ENCODE results near the gene SLC12A7.

SLC12A7 gene

DNA sequence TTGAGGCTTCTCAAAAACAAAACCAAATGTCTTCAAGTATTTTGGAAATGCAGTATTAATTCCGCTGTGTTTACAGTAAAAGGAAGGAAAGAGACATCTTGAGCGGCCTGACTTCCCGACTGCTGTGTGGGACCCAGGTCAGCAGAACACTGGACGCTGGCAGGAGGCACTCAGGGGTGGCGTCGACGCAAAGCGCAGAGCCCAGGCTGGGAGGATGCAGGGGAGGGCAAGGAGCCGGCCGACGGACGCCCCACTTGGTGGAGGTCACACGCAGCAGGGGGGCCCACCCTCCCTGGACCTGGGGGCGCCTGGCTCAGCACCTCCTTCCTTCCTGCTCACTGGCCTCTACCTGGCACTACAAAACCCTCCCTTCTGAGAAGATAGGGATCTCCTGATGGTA lies 19.7 kb downstream of the SLC12A7 start:
- no peaks in the 10 kb centered on the region for H3K9me3 ChIP-seq
- H3K36me3 ChIP-seq: no peaks in the 10 kb centered on the region; the same call in 1 of the 2 replicates
- no peak overlapping the region for H3K4me3 ChIP-seq (ENCODE audit: low read depth, low read length)
- TF ChIP-seq, protein P1, sequence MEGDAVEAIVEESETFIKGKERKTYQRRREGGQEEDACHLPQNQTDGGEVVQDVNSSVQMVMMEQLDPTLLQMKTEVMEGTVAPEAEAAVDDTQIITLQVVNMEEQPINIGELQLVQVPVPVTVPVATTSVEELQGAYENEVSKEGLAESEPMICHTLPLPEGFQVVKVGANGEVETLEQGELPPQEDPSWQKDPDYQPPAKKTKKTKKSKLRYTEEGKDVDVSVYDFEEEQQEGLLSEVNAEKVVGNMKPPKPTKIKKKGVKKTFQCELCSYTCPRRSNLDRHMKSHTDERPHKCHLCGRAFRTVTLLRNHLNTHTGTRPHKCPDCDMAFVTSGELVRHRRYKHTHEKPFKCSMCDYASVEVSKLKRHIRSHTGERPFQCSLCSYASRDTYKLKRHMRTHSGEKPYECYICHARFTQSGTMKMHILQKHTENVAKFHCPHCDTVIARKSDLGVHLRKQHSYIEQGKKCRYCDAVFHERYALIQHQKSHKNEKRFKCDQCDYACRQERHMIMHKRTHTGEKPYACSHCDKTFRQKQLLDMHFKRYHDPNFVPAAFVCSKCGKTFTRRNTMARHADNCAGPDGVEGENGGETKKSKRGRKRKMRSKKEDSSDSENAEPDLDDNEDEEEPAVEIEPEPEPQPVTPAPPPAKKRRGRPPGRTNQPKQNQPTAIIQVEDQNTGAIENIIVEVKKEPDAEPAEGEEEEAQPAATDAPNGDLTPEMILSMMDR (IDR thresholded peaks at IDR 0.05; ENCODE audit: low read depth, low read length): no peak
- H3K27me3 ChIP-seq: no peaks in the 10 kb centered on the region
- H3K4me1 ChIP-seq: no peaks in the 10 kb centered on the region
- DNase-seq: no peak

DNA sequence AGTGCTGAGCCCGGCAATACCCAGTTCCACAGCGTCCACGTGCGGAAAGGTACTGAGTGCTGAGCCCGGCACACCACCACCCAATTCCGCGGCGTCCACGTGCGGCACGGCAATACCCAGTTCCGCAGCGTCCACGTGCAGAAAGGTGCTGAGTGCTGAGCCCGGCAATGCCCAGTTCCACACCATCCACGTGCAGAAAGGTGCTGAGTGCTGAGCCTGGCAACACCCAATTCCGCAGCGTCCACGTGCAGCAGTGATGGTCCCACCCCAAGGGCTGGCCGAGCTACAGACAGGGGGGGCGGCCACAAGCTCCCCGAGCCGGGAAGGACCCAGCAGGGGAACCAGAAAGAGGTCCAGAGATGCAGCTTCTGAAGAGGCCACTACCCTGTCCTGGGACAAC lies 20.2 kb downstream of the SLC12A7 start:
- TF ChIP-seq, protein P1 (IDR thresholded peaks at IDR 0.05; ENCODE audit: low read depth, low read length): no peak
- Histone ChIP-seq H3K4me1 (no peaks in the 10 kb centered on the region), H3K27me3 (no peaks in the 10 kb centered on the region), H3K4me3 (ENCODE audit: low read depth, low read length) (no peak overlapping the region), H3K36me3 (no peaks in the 10 kb centered on the region; the same call in 1 of the 2 replicates), H3K9me3 (no peaks in the 10 kb centered on the region)
- DNase-seq: no peak

DNA sequence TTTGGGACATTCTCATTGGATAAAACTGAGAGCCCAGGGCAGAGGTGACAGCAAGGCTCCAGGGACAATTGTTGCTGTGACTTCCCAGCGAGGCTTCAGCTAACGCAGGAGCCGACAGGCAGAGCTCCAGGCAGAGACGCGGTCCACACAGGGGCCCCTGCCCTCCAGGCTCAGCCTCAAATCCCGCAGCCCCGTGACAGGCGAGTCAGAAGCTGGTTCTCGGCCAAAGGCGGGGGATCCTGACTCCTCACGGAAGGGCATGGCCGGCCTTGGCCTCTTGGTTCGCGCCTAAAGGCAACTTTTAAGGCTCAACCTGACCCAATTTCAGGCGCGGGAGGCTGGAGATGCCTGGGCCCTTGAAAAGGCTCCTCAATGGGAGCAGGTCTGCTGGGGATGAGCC lies 21.3 kb downstream of the SLC12A7 start:
- Histone ChIP-seq H3K4me1 (no peaks in the 10 kb centered on the region), H3K27me3 (no peaks in the 10 kb centered on the region), H3K36me3 (no peaks in the 10 kb centered on the region; the same call in 1 of the 2 replicates), H3K4me3 (ENCODE audit: low read depth, low read length) (no peak overlapping the region), H3K9me3 (no peaks in the 10 kb centered on the region)
- TF ChIP-seq, protein P1 (IDR thresholded peaks at IDR 0.05; ENCODE audit: low read depth, low read length): no peak
- DNase-seq: no peak

DNA sequence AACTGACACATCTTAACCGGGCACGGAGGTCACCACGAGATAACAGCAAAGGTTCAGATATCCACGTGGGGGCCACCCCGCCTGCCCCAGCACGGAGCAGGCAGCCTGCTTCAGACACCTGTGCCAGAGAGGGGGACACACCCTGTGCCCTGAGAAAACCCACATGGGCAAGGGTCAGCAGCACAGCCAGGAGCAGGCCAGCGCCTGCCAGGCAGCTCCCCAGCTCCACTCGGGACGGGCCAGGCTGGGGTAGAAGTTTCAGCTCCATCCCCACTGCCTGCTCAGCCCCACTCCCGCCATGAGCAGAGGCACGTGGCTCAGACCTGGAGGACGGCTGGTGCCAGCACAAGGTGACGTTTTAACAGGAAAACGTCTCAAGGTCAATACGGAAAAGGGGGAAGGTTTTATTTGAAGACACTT lies 22.2 kb downstream of the SLC12A7 start:
- no peaks in the 10 kb centered on the region for H3K27me3 ChIP-seq
- no peaks in the 10 kb centered on the region; the same call in 1 of the 2 replicates for H3K36me3 ChIP-seq
- TF ChIP-seq, protein P1 (IDR thresholded peaks at IDR 0.05; ENCODE audit: low read depth, low read length): no peak
- H3K4me1 ChIP-seq: no peaks in the 10 kb centered on the region
- no peaks in the 10 kb centered on the region for H3K9me3 ChIP-seq
- no peak overlapping the region for H3K4me3 ChIP-seq (ENCODE audit: low read depth, low read length)
- DNase-seq: no peak

DNA sequence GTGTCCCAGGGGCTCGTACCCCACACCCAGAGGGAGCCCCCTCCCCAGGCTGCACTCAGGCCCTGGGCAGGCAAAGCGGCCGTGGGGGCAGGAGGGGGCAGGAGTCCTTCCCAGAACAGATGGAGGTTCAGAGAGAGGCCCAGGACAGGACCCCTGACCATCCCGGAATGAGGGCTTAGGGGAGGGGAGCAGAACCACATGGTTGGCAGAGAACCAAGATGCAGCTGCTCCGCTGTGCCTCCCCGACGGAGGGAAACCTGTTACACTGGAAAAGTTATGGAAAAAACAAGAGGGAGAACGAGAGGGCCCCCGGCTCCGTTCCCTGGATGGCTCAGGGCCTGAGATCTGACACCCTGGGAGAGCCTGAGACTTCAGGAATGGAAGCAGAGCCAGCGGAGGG lies 22.7 kb downstream of the SLC12A7 start:
- no peaks in the 10 kb centered on the region for H3K4me1 ChIP-seq
- no peak for DNase-seq
- no peaks in the 10 kb centered on the region for H3K9me3 ChIP-seq
- H3K27me3 ChIP-seq: no peaks in the 10 kb centered on the region
- no peak overlapping the region for H3K4me3 ChIP-seq (ENCODE audit: low read depth, low read length)
- H3K36me3 ChIP-seq: no peaks in the 10 kb centered on the region; the same call in 1 of the 2 replicates
- TF ChIP-seq, protein P1 (IDR thresholded peaks at IDR 0.05; ENCODE audit: low read depth, low read length): no peak

DNA sequence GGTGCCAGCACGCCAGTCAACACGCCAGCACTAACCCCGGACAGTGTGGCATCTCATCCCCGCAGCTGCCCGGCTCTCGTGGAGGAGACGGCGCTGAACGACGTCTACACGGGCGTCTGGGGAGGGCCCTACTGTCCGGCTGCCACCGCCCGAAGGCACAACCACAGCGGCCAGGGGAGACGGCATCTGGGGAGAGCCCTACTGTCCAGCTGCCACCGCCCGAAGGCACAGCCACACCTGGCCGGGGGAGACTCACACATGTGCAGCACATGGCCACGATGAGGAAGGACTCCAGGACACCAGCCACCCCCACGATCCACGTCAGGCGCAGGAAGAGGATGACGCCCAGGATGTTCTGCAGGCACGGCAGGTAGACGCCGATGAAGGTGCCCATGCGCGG lies 23.1 kb downstream of the SLC12A7 start:
- Histone ChIP-seq H3K4me1 (no peaks in the 10 kb centered on the region), H3K9me3 (no peaks in the 10 kb centered on the region), H3K4me3 (ENCODE audit: low read depth, low read length) (no peak overlapping the region), H3K27me3 (no peaks in the 10 kb centered on the region), H3K36me3 (no peaks in the 10 kb centered on the region; the same call in 1 of the 2 replicates)
- TF ChIP-seq, protein P1 (IDR thresholded peaks at IDR 0.05; ENCODE audit: low read depth, low read length): no peak
- DNase-seq: no peak

All from BE2C (cell line).